Gastroesophageal sphincter (tissue), 3 donors: Measurements from ENCODE around the gene B4GALT1.

Experiments used
- CTCF ChIP-seq, 4 experiments: fragments of 200-600 bp in 2 of 4; fragments of 450-650 bp in 2 of 4; sonication (generic) in 1 of 4; IDR thresholded peaks; one replicate each; pipeline ENCODE4 v1.5.1; 2017 to 2019; ENCODE audit warnings: antibody characterized with exemption in 4 of 4, mild to moderate bottlenecking in 2 of 4, moderate library complexity in 2 of 4
- POLR2A ChIP-seq, 2 donors: fragments of 450-650 bp; IDR thresholded peaks; one replicate each; pipeline ENCODE4 v1.6.1; 2017; ENCODE audit warnings: antibody characterized with exemption in 2 of 2, mild to moderate bottlenecking in 2 of 2, moderate library complexity in 1 of 2

GRCh38 chr9:33116860-33117259, 50.3 kb downstream of the B4GALT1 start:
- no peak for TF ChIP-seq CTCF (IDR thresholded peaks at IDR 0.05)
- no peak for TF ChIP-seq POLR2A (IDR thresholded peaks at IDR 0.05)
